HG02623 (cell line): ENCODE results near the gene OSGIN1.
A peak's percentile ranks its signal among the peaks of the same experiment; 100 is the strongest.

Source experiments
- ATAC-seq: cut with Tn5 transposase; IDR thresholded peaks from one replicate; pipeline ENCODE4 v1.9.1; 2021; ENCODE audit warnings: moderate library complexity; ENCODE audit not compliant: unreplicated experiment

The OSGIN1 gene, protein sequence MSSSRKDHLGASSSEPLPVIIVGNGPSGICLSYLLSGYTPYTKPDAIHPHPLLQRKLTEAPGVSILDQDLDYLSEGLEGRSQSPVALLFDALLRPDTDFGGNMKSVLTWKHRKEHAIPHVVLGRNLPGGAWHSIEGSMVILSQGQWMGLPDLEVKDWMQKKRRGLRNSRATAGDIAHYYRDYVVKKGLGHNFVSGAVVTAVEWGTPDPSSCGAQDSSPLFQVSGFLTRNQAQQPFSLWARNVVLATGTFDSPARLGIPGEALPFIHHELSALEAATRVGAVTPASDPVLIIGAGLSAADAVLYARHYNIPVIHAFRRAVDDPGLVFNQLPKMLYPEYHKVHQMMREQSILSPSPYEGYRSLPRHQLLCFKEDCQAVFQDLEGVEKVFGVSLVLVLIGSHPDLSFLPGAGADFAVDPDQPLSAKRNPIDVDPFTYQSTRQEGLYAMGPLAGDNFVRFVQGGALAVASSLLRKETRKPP

GRCh38 chr16:83952940-83953795 lies at the start of gene OSGIN1:
Gene OSGIN1, plus strand, starts transcription at chr16:83953240. Its CDS starts 4,432 bp downstream, at chr16:83957672.
- peak; percentile 81 for ATAC-seq

DNA sequence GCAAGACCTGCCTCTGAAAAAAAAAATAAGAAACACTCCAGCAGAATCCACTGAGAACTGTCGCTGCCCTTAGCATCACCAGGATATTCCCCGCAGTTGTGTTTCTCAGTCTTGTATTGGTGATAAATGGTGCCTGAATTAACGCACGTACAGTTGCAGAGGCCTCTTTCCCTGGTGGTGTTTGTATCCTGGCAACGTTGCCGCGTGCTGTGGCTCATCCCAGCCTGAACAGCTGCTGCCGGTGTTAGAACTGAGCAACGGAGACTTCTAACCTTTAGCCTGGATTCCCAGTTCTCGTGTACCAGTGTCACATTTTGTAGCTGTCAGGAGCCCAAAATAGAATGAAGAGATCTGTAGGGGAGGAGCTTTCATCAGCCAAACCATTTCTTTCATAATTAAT lies 49.3 kb upstream of the OSGIN1 start:
- ATAC-seq = no peak

DNA sequence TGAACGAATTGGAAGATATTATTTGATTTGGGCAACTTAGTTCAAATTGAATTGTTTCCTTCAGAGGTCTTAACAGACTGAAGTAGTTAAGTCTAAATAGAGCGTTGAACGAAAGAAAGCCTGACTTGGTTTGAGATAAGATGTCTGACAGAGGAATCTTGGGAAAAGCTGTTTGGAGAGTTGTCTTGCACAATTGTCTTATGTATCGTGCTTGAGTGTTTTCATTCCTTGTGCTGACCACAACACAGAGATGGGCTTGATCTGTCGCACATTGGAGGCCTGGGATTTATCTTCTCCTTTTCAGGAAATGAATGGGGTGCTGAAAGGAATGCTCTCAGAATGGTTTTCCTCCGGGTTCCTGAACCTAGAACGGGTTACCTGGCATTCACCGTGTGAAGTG lies 46.4 kb upstream of the OSGIN1 start:
- no peak for ATAC-seq

GRCh38 chr16:83907111-83907510 lies 45.9 kb upstream of the OSGIN1 start:
- no peak for ATAC-seq

GRCh38 chr16:83907631-83908250 lies 45.3 kb upstream of the OSGIN1 start:
- ATAC-seq = no peak

GRCh38 chr16:83908798-83909197 lies 44.2 kb upstream of the OSGIN1 start:
- ATAC-seq = no peak

GRCh38 chr16:83911290-83911689 lies 41.8 kb upstream of the OSGIN1 start:
- no peak for ATAC-seq

DNA sequence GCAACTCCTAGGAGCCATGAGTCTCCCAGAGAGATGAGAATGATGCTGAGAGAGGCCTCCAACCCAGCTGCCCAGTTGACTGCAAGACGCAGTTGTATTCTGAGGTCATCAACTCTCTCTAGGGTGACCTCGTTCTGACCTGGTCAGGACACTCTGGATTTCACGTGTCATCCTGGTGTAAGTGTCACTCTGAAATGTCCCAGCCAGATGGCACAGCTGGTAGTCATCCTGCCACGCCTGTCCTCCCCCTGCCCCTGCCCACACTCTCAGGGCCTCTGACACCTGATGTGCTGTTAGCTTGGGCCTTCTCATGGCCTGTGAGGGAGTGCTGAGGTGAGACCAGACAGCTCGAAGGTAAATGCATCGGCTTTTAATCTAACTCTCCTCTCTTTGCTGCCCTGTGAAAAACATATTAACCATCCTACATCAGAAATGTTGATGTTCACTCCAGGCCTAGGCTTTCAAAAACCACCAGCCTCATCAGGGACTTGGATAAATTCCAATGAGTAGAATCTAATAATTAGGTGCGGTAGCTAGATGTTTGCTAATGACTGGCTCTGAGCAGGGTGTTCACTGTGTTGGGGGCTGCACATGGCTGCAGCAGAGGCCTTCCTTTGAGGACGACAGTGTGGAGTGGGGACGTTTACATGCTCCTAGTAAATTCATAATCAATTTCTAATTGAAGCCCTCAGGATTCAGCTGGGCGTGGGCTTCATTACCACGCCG lies 40.4 kb upstream of the OSGIN1 start:
- no peak for ATAC-seq

- no peak for ATAC-seq
Measured at GRCh38 chr16:83913245-83913633, 39.8 kb upstream of the OSGIN1 start.

GRCh38 chr16:83914091-83914710 lies 38.8 kb upstream of the OSGIN1 start:
- no peak for ATAC-seq

DNA sequence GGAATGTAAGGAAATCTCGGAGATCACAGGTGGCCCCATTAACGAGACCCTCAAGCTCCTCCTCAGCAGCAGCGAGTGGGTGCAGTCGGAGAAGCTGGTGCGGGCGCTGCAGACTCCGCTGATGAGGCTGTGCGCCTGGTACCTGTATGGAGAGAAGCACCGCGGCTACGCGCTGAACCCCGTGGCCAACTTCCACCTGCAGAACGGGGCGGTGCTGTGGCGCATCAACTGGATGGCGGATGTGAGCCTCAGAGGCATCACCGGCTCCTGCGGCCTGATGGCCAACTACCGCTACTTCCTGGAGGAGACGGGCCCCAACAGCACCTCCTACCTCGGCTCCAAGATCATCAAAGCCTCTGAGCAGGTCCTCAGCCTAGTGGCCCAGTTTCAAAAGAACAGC lies 38.0 kb upstream of the OSGIN1 start:
- no peak for ATAC-seq

DNA sequence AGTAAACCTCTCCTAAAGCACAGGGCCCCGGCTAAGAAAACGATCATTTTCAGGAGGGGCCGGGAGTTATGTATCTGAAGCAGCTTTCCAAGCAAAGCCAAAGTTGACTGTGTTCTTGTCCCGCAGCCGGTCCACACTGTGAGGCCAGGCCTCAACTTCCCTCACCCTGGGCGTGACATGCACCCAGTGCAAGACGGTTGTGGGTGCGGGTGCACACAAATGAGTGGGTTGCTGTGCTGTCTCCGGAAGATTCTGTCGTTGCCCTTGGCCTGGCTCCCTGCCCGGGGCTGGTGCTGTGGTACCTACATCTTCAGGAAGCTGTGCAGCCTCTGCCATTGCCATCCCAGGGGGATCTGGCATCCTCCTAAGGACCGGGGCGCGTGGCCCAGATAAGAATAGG lies 37.5 kb upstream of the OSGIN1 start:
- no peak for ATAC-seq

DNA sequence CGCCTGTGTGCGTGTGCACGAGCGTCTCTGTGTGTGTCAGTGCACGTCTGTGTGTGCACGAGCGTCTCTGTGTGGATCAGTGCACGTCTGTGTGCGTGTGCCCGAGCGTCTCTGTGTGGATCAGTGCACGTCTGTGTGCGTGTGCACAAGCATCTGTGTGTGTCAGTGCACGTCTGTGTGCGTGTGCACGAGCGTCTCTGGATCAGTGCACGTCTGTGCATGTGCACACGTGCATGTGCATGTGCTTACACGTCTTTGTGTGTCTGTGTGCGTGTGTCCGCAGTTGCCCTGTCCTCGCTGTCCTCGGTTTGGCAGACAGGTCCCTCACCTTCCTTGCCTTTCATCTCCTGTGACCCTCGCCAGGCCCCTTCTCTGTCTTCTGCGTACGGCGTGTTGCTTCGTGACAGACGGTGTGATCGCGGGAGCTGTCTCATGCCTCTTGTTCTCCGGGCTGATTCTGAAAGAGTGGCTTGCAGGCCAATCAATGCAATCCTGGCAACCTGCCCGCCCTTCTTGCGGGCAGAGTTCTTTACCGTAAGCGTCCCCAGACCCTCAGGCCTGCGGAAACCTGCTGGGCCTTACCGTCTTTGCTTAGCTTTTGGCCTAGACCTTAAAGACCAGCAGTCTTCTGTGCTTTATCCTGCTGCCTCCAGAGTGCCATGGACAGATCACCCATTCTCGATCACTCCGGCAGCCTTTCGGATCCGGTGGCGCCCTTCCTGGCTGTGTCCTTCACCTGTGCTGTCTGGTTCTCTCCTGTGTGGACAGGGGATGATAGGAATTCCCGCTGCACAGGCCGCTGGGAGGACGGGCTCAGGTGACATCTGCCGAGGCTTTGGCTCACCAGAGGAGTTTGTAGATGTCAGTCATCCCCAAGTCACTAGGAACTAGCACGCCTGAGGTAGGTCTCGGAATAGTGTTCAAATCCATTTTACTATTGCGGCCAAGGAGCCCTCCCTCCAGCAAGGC lies 35.6 kb upstream of the OSGIN1 start:
- no peak for ATAC-seq

DNA sequence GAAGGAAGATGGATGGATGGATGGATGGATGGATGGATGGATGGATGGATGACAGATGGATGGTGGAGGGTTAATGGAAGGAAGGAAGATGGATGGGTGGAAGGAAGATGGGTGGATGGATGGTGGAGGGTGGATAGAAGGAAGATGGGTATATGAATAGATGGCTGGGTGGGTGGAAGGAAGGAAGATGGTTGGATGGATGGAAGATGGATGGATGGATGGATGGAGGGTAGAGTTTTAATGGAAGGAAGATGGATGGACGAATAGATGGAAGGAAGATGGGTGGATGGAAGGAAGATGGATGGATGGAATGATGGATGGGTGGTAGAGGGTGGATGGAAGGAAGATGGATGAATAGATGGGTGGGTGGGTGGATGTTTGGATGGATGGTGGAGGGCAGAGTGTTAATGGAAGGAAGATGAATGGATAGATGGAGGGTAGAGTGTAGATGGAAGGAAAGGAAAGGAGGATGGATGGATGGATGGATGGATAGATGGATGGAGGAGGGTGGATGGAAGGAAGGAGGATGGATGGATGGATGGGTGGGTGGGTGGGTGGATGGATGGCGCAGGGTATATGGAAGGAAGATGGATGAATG lies 32.0 kb upstream of the OSGIN1 start:
- no peak for ATAC-seq

GRCh38 chr16:83923581-83924365 lies 29.3 kb upstream of the OSGIN1 start:
- ATAC-seq = no peak

DNA sequence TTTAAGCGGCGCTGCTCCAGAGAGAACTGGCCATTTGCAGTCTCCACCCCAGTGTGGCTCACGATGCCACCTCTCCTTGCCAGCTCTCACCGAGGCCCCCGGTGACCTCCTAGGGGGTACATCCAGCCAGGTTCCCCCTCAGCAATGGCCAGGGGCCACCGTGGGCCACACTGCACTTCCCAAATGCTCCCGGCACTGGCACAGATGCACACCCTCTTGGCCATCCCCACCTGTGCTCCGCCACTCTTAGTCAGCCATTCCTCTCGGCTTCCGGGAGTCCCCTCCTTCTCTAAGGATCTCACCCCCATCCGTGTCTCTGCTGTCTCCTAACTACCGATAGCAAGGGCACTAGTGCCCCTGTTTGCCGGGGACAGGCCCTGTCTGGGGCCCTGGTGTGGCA lies 28.4 kb upstream of the OSGIN1 start:
- ATAC-seq = no peak

DNA sequence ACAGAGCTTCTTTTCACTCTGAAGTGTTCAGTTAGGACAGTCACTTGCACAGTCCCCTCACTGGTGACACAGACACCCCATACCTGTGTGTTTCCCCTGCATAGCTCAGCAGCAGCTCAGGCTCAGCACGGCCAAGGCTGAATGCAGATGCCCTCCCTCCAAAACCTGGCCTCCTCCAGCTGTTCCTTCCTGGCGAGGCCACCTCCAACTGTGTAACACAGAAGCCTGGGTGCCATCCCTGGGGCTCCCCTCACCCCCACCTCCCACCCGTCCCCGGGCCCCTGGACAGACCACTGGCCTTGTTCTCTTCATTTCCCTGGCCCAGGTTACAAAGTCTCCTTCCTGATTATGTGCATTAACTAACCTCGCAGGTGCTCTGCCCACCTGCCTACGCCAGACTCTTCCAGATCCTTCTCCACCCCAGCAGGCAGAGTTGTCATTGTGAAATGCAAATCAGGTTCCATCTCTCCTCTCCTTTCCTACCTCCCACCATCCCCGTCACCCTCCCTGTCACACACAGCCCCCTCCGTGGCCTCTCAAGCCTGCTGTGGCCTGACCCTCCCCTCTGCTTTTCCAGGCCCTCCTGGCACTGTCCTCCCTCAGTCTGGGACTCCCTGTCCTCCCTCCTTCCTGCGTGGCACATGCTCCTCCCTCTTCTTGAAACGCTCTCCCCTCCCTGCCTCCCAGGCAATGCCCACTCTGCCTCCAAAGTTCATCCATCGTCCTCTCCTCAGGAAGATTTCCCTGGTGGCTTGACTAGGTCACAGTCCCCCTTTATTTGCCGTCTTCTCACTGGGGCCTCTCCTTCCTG lies 27.7 kb upstream of the OSGIN1 start:
- ATAC-seq = no peak
